ENCODE data around the gene NDUFS6.
A peak's percentile ranks its signal among the peaks of the same experiment; 100 is the strongest.

Gene NDUFS6

DNA sequence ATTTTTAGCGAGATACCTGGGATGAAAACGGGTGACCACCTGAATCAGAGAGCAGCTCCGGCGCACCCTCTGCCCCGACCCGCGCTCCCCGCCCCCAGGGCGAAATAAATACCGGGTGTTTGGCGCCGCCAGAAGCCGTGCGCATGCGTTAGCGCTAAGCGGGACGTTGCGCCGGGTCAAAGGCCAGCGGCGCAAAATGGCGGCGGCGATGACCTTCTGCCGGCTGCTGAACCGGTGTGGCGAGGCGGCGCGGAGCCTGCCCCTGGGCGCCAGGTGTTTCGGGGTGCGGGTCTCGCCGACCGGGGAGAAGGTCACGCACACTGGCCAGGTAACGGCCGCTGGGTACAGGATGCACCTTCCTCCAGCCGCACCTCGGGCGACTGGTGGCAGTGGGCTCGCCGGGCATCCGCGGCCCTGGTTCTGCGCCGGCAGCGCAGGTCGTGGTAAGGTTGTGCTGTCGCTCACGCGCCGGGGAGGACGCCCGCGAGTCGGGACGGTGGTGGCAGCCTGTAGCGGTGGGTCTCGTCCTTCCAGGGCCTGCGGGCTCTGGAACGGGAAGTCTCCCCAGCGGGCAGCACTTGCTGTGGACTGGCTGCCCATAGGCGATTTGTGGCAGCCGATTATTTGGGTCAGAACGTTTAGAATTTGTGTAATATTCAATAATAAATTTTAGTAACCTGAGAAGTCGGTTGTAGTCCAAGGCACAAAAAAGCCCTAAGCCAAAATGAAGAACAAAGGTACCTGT is at the start of gene NDUFS6:
NDUFS6 (plus strand) TSS at position 186 of the 745 bp plus-strand sequence; CDS start at position 197, 11 bp downstream.
- peak; percentile 84 for DNase-seq

DNA sequence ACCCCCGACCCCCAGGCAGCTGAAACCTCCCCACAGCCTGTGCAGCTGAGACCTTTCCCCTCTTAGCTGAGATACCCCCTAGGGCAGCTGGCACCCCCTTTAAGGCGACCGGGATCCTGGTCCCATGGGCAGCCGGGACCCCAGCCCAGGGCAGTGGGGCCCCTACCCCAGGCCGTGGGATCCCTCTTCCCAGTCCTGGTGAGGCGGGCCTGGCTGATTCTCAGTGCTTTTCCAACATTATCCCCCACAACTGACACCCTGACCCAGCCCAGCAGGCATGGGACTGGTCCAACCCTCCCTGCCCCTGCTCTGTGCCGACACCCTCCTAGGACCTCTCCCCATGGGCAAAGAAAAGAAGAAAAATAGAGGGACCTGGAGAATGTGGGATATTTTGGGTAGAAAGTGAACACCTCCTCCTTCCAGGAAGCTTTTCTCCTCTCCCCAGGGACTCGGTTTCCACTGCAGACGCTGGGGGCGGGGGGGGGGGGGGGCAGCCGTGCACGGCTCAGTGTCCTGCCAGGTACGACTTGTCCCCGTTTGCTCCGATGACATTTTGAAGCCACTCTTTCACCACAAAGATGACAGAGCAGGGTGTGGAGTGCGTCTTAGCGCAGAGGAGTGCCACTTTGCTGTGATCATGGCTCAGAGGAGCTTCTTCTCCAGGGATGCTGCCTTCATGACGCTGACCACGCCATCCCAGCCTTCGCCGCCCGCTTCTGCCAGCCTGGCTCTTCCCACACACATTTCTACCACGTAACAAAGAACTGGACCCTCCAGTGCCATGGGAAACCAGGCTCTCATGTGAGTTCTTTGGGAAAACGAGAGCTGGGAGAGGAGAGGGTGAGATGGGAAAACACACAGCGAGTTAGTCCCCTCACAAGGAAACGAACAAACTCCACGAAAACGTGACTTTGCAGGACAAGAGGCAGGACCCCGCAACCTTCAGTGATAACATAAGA is 49.1 kb upstream of the NDUFS6 start:
- DNase-seq, result no peak

GRCh38 chr5:1752881-1753280 is 48.3 kb upstream of the NDUFS6 start:
- no peak for DNase-seq

GRCh38 chr5:1753490-1753889 is 47.7 kb upstream of the NDUFS6 start:
- DNase-seq, result no peak

DNA sequence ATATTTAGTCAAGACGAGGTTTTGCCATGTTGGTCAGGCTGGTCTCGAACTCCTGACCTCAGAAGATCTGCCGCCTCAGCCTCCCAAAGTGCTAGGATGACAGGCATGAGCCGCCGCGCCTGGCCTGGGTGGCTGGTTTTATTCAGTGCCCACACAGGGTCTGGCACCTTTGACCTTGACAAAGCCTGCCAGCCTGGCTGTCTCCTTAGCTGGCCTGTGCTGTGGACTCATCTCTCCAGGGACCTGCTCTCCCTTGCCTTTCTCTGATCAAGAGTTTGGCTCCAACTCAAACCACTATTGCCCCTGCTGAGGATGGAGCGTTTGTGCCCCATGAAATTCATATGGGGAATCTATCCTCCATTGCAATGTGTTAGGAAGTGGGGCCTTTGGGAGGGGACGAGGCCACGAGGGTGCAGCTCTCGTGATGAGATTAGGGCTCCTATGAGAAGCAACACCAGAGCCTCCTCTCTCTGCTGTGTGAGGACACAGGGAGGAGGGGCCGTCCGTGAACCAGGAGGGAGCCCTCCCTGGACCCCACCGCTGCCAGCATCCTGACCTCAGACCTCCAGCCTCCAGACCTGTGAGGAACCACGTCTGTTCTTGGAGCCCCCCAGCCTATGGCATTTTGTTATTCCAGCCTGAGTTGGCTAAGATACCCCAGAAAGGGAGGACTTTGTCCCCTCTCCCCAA is 46.5 kb upstream of the NDUFS6 start:
- DNase-seq, result no peak

GRCh38 chr5:1755321-1755949 is 45.8 kb upstream of the NDUFS6 start:
- DNase-seq, result no peak

DNA sequence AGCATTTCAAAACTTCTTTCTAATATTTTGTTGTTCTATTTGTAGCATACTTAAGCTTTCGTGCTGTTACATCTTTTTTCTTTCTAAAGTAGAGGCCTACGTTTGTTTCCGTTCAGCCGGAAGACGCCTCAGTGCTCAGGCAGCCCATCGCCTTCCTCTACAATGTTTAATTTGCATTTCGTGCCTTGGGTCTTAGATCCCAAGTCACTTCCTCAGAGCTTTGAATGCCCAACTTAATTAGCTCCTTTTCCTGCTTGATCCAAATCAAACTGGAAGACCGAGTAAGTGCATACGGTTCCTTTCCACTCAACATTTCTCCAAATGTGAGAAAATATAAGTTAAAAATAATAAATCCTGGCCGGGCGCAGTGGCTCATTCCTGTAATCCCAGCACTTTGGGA is 44.7 kb upstream of the NDUFS6 start:
- DNase-seq, result no peak

GRCh38 chr5:1757511-1757910 is 43.7 kb upstream of the NDUFS6 start:
- no peak for DNase-seq

DNA sequence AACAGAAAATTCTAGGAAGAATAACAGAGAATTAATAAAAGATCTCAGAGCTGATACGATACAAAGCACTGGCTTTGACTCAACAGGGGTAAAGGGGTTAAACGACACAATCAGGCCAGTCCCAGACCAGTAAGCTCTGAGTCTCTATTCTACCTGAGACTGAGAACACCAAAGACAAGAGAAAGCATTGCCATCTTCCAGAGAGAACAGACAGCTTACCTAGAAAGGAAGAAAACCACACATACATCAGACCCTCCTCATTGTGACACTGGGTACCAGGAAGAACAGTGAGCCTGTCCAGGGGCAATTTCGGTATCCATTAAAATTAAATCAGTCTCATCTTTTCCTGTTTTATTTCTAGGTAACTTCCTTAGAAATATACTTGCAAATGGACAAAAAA is 42.6 kb upstream of the NDUFS6 start:
- no peak for DNase-seq

- DNase-seq, result no peak
Observed at GRCh38 chr5:1759378-1759970, 41.7 kb upstream of the NDUFS6 start.

GRCh38 chr5:1760231-1760630 is 41.0 kb upstream of the NDUFS6 start:
- DNase-seq, result no peak

DNA sequence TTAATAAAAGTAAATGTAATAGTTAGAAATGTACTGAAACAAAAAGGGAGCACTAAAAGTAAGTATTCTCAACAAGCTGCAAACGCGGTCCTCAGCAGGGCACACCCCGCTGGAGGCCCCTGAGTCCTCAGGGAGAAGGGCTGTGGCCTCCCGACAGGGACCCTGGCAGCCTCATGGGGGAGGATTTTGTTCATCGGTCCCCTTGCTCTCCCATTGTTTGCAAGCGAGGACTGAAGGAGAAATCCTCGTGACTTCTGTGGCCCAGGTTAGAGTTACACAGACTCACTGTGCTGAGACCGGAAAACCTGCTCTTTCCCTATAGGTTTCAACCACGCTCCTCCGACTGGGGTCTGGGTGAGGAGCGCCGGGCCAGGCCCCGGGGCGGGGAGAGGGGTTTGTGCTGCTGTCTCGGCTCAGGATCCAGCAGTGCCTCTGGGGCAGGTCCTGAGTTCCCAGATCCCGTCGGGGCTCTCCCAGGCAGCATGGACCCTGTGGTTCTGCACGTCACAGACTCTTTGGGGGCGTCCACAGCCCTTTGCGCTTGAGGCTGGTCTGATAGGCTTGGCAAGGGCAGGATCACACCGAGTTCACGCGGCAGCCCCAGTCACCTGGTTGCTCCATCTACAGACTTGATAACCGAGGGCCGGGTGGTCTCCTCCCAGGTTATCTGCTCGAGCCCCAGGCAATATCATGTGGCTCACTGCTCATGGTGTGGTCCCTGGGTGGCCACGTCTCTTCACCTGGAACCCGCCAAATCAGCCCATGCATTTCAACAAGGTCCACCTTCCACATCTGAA is 40.4 kb upstream of the NDUFS6 start:
- no peak for DNase-seq

DNA sequence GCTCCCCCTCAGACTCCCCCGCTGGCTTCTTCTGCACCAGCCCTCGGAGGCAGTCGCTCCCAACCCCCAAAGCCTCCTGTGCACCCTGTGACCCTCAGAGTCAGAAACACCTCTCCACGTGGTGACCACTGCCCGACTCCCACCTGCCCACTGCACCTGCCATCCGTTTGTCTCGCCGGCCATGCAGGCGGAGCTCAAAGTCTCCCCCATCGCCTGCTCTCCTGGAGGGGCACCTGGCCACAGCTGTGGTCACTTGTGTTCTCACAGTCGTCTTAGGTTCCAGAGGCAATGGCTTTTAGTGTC is 39.8 kb upstream of the NDUFS6 start:
- DNase-seq, result no peak

- DNase-seq, result no peak
Observed at GRCh38 chr5:1762121-1762882, 38.9 kb upstream of the NDUFS6 start.

DNA sequence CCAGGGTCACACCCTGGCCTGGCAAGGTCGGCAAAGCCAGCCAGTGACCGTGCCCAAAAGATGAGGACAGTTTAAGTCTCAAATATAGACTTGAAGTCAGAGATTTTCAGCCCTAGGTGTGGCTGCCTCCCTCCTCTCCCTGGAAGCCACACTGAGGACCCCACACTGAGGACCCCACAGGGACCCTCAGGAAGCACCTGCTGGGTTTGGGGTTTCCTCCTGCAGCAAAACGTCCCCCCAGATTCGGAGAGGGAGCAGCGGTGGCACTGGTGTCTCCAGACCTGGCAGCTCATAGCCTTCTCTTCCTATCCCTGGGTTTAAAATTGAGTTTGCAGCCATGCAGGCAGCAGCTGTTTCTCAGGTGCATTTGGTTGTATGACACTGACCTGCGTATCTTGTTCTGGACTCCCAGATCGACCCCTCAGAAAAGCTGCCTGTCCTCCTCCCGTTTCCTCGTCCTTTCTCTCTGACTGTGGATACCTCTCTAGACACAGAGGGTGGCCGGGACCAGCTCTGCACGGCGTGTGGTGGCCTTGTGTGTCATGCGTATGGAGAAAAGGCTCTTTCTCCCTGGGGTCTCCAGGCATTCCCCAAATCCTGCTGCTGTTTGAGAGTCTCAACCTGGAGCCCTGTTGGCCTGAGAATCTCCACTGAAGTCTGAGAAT is 38.2 kb upstream of the NDUFS6 start:
- no peak for DNase-seq

GRCh38 chr5:1763548-1763911 is 37.7 kb upstream of the NDUFS6 start:
- peak; percentile 53 for DNase-seq

GRCh38 chr5:1763960-1764605 is 37.1 kb upstream of the NDUFS6 start:
- no peak for DNase-seq

- no peak for DNase-seq
Observed at GRCh38 chr5:1764606-1764960, 36.6 kb upstream of the NDUFS6 start.

DNA sequence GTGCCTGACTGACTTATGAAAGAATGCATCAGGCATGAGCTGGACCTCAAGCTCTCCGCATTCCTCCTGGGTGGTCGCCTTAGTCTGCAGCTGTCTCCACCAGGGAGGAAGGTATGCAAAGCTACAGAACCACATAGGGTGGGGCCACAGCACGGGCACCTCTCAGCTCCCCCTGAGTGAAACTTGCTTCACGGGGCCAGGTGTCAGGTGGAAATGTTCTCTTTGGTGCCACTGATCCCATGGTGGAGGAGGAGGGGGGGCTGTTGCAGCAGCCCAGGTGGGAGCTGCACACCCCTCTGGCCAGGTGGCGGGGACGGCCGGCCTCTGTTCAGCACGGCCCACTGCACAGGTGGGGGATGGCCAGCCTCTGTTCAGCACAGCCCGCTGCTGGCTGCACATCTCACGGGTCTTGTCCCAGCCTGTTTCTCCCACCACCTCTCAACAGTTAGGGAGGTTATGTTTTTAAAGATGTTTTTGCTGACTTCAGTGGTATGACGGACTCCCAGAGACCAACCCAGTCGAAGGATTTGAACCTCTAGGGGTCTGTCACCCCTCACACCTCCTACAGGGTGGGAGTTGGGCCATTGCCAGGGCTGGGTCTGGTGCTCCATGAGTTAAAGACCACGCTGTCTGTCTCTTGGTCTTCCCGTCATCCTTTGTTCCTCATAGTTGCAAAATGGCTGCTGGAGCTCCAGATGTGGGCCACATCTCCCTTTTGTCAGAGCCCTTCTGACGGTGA is 35.9 kb upstream of the NDUFS6 start:
- no peak for DNase-seq

Measured in stimulated activated CD8-positive, alpha-beta memory T cell treated with anti-CD3 and anti-CD28 coated beads, Interleukin-4, amount 100 ng/mL, for 48 hours (primary cell).